Measurements from ENCODE around the gene SAPCD1. TPM values are rescaled to one million over a fixed set of nuclear protein-coding genes. Genes with fewer than 3 reads are reported as not detected.
A peak's percentile ranks its signal among the peaks of the same experiment; 100 is the strongest.
"Not testable (repeated sequence)": the region's sequence is repeated elsewhere in the genome, so short reads cannot be mapped to it uniquely, and the experiment has no call there.

Gene SAPCD1
- total RNA-seq, 1 donor from 2014 or later = not detected

- no peak for DNase-seq
Measured at GRCh38 chr6:31778999-31779885, 16.8 kb downstream of the SAPCD1 start.

- no peak for DNase-seq
Measured at GRCh38 chr6:31779908-31780307, 17.5 kb downstream of the SAPCD1 start.

GRCh38 chr6:31780507-31781243, 18.2 kb downstream of the SAPCD1 start:
- DNase-seq = no peak

GRCh38 chr6:31781244-31782125, 19.0 kb downstream of the SAPCD1 start:
- no peak for DNase-seq

GRCh38 chr6:31782126-31782855, 19.8 kb downstream of the SAPCD1 start:
- no peak for DNase-seq

GRCh38 chr6:31784098-31784925, 21.9 kb downstream of the SAPCD1 start:
- no peak for DNase-seq

- no peak for DNase-seq
Measured at GRCh38 chr6:31785475-31785874, 23.0 kb downstream of the SAPCD1 start.

DNA sequence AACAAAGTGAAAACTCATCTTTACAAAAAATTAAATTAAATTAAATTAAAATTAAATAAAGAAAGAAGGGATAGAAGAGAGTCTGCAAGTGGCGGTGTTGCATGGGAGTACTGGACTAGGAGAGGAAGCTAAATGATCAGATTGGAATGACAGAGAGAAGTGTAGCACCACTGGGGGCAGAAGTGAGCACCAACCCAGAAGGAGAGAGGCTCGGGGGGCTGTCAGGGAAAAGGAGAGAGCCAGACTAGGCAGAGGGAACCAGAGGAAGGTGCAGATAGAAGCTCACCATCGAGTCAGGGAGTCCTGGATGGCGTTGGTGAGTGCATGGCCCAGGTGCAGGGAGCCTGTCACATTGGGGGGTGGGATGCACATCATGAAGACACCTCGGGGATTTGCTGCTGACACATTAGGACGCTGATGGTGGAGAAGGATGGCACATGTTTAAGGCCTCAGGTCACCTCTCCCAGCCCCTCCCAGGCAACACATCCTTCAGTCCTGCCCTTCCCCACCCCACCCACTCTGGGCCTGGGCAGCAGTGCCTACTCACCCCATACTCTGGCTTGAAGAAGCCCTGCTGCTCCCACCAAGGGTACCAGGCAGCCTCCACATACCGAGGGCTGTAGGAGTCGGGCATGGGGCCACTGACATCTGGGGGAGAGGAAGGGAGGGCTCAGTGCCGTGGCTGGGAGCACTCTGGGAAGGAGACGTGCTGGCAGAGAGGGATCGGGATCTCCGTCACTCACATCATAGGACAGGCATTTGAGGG, 29.1 kb downstream of the SAPCD1 start:
- peak; percentile 78 for DNase-seq

GRCh38 chr6:31792090-31792374, 29.6 kb downstream of the SAPCD1 start:
- no peak for DNase-seq

DNA sequence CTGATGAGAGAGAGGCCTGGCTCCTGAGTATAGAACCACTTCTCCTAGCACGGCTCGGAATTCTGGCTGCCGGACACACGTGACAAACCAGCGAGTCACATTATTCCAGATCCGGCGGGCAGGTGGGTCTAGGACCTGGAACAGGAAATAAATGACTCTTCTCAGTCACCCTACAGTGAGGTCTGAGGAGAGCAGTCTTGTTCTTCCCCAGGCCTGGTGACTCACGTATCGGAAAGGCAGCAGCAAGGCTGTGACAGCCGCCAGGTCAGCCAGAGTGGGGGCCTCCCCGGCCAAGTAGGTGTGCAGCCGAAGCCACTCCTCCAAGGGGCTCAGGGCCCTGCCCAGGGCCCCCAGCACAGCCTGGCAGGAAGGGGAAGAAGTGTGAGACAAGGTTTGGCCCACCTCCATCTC, 30.3 kb downstream of the SAPCD1 start:
- DNase-seq = no peak

DNA sequence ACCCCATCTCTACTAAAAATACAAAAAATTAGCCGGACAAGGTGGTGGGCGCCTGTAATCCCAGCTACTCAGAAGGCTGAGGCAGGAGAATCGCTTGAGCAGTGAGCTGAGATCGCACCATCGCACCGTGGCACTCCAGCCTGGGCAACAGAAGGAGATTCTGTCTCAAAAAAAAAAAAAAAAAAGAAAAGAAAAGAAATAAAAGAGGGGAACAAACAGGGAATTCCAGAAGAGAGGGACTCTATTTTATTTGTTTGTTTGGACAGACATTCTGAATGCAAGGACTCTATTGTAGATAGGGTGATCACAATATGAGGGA, 31.4 kb downstream of the SAPCD1 start:
- DNase-seq = not testable (repeated sequence)

DNA sequence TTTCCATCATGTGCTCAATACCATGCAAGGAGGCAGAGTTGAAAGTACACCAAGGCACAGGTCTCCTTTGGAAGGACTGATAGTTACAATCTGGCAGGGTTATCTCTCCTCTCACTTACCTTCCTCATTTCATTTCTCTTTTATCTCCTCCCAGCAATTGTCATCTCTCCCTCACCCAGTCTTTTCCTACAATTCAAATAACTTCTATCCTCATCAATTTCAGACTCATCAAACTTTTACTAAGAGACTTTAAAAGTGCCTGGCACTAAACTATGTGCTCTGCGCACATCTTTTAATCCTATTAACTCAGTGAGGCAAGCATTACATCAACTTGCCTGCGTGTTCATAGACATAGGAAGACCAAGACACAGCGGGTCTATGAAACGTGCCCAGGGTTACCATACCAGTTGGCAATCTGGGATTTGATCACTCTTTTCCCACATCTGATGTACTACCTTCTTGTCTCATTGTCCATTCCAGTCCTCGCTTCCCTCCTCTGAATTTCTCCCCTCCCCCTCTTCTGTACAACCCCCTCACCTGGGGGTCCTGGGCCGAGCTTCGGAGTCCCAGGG, 31.9 kb downstream of the SAPCD1 start:
- peak; percentile 30 for DNase-seq

DNA sequence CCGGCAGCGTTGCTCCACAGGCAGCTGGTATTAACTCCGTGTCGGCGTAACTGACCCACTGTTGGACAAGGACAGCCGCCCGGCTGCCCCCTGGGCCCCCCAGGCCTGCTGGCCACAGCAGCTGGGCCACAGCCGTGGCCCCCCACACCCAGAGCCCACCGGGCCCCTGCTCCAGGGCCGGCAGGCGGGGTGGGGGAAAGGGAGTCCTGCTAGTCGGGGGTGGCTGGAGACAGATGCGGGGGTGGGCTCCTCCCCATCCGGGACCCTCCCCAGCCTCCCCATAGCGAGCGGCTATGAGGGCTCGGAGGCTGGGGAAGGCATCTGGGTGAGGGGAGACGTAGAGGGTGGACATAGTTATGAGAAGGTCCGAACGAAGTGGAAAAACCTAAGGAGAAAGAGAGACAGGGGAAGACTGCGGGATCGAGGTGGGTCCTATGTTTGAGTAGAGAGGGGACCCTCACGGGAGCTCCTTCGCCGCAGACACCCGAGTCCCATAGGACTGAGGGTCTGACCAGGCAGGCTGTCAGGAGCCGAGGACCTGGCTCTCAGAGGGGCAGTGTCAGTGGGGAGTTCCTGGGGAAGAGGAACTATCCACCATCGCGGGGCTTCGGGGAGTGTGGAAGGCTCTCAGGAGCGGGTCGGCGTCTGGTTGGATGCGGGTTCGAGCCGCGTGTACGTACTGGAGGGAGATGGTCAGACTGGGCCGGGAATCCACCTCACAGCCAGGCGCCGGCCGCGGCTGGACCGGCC, 32.6 kb downstream of the SAPCD1 start:
- peak; percentile 31 for DNase-seq

DNA sequence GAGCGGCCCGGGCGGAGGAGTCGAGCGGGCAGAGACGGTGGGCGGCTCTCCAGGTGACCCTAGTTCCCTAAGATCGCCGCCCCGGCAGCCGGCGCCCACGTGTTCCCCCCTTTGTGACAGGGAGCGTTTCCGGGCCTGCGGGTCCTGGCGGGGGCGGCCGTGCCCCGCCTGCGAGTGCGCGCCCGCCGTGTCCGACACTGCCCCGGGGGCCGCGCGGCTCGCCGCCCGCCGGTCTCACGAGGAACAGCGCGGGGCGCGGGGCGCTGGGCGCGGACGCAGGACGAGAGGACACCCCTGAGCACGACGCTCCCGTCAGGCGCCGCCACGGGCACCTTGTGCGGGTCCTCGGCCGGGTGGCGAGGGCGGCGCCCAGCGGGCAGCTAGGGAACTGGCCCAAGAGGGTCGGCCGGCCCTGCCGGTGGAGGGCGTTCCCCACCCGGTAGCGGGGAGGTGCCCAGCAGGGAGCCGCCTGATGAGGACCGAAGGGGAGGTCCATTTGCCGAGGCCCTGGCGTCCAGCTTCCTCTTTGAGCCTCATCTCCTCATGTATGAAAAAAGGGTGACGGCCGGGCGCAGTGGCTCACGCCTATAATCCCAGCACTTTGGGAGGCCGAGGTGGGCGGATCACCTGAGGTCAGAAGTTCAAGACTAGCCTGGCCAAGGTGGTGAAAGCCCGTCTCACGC, 33.3 kb downstream of the SAPCD1 start, which contains the start of gene VARS1:
VARS1 (minus strand) TSS at position 137 of the 683 bp plus-strand sequence. CDS start 535 bp downstream, outside the sequence.
- DNase-seq = peak; percentile 92

GRCh38 chr6:31796993-31797385, 34.5 kb downstream of the SAPCD1 start:
- DNase-seq = no peak

GRCh38 chr6:31797588-31797987, 35.1 kb downstream of the SAPCD1 start:
- DNase-seq = no peak

DNA sequence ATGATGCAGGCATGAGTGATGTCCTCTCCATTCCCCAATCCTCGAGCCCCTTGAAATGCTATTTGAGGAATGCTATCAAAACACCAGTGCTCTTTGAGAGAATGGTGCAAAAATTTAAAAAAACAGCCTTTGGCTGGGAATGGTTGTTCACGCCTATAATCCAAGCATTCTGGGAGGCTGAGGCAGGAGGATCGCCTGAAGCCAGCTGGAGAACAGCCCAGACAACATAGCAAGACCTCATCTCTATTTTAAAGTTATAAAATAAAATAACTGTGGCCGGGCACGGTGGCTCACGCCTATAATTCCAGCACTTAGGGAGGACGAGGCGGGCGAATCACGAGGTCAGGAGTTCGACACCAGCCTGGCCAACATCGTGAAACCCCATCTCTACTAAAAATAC, 37.3 kb downstream of the SAPCD1 start:
- no peak for DNase-seq
